Midbrain (tissue), 1 donor: Measurements from ENCODE around the gene PLA2G1B.
"Not testable (repeated sequence)": the region's sequence is repeated elsewhere in the genome, so short reads cannot be mapped to it uniquely, and the experiment has no call there.

ENCODE experiments used
- DNase-seq: peaks from one replicate; lab custom pipeline; 2025; lab: John Stamatoyannopoulos, UW

The PLA2G1B gene

GRCh38 chr12:120358412-120359100 is 31.0 kb upstream of the PLA2G1B start:
- DNase-seq, result no peak

DNA sequence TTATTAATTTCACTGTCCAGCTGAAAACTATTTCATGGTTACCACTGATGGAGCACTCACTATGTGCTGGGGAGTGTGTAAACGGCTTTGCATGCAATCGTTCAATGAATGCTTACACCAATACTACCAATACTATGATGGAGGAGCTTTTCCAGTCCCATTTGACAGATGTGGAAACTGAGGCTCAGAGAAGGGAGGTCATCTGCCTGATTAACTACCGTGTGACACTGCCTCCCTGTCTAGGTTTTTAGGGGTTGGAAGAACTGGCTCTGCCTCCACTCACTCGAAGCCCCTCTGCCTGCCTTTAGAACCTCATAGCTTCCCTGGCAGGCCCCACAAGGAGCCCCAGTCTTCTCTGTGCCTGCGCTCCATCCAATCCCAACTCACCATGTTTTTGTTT is 29.5 kb upstream of the PLA2G1B start:
- DNase-seq, result no peak

DNA sequence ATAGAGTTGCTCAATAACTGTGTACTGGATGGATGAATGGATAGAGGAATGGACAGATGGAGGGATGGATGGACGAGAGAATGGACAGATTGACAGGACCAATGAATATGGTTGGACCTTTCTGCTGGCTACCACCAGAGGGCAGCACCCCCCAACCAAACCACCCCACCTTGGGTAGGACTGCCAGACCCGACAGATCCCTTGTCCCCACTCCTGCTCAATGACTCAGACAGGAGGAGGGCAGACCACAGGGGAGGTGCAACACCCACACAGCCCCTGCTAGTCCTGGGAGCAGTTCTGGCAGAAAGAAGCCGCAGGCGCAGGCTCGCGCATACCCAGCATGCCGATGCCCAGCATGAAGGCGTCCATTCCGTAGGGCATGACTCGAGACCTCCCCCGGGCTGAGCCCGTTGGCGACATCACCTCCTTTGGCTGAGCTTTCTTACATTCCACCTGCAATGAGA is 29.0 kb upstream of the PLA2G1B start:
- DNase-seq, result peak; percentile 72

GRCh38 chr12:120353556-120354317 is 26.2 kb upstream of the PLA2G1B start:
- DNase-seq, result no peak

DNA sequence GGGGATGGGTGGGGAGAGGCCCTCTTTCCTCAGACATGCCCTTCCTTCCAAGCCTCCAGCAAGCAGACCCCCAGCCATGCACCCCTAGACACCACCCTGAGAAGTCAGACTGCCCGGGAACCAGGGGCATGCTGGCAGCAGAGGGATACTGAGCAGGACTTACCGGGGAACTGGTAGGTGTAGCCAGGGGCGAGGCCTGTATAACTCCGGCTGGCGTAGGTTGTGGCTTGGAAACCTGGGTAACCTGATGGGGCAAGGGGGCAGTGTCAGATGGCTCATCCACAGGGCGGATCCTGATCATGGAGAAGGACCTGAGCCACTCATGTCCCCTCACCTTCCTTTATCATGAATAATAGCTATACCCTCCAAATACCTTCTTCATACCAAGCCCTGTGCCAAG is 25.6 kb upstream of the PLA2G1B start:
- no peak for DNase-seq

- DNase-seq, result no peak
These were observed 24.5 kb upstream of the PLA2G1B start for GRCh38 chr12:120352117-120352516.

GRCh38 chr12:120350576-120351350 is 23.2 kb upstream of the PLA2G1B start:
- peak; percentile 26 for DNase-seq

DNA sequence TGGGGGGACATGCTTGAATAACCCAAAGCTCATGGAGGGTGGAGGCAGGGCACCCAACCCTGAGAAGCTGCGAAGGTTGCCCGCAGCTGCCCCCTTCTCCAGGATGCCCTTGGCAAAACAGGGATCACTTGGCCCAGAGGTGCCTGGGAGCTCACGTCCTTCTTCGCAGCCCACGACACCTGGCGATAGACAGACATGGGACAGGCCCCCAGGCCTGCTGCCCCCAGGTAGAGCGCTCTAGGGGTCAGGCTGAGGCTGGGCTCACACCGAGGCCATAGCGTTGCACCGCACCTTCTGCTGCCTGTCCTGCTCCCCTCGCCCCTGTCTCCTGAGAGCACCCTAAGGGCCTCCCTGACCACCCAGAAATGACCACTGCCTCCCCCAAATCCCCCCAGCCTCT is 20.2 kb upstream of the PLA2G1B start:
- no peak for DNase-seq

DNA sequence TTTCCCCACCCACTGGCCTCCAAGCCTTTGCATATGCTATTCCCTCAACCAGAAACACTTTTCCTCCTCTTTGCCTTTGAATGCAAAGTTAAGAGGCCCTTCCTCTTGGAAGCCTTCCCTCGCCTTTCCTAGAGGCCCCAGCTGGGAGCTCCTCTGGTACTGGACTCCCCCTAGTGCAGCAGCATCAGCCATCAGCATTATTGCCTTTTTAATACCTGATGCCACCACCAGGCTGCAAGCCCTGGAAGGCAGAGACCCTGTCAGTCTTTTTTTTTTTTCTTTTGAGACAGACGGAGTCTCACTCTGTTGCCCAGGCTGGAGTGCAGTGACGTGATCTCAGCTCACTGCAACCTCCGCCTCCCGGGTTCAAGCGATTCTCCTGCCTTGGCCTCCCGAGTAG is 19.1 kb upstream of the PLA2G1B start:
- DNase-seq, result no peak

DNA sequence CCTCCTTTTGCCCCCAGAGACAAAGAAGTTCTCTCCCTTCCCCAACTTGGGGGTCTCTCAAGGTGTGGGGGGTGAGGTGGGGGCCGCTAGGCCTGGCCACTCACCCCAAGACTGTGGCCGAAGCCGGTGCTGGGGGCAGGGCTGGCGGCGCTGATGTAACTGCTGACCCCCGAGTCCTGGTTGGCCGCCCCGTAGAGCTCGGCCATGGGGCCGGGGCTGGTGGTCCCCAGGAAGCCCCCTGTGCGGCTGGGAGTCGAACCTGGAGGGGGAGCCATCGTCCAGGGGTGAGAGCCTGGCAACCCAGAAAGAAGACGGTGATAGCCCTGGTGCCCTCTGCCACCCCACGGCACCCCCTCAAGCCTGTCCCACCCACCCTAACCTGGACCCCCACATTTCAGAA is 18.5 kb upstream of the PLA2G1B start:
- no peak for DNase-seq

GRCh38 chr12:120343692-120344091 is 16.1 kb upstream of the PLA2G1B start:
- no peak for DNase-seq

- DNase-seq, result no peak
These were observed 15.5 kb upstream of the PLA2G1B start for GRCh38 chr12:120343039-120343537.

DNA sequence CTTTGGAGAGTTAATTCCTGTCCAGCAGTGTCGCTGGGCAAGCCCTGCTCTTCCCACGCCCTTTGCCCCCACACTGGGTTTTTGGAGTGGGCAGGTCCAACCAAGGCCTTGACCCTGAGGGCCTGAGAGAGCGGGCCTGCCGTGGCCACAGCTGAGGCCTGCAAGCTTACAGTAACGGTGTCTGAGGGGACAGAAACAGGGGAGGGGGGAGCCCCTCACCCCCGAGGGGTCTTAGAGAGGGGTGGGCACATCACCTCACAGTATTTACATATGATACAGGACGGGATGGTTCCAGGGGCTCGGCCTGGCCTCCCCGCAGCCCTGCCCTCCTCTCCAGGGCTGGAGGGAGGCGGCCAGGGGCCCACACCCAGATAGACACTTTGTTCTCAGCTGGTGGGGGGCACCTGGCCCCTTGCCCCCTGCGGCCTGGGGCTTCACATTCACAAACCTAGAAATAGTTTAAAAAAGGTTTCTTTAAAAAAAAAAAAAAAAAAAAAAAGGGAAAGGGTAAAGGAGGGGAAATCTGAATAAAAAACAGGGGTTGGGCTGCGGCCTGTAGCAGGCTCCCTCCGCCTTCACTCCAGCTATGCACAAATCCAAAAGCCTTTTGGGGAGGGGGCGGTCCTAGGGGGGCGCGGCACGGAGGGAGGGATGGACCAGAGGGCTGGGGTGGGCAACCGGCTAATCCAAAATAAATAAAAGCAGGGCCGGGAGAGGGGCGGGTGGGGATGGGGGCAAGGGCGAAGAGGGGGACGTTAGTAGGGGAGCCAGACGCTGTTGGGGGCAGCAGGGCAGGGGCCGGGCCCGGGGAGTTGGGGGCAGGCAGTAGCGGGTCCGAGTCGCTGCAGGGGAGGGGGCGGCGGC is 14.8 kb upstream of the PLA2G1B start:
- no peak for DNase-seq

GRCh38 chr12:120339256-120339655 is 11.7 kb upstream of the PLA2G1B start:
- no peak for DNase-seq

DNA sequence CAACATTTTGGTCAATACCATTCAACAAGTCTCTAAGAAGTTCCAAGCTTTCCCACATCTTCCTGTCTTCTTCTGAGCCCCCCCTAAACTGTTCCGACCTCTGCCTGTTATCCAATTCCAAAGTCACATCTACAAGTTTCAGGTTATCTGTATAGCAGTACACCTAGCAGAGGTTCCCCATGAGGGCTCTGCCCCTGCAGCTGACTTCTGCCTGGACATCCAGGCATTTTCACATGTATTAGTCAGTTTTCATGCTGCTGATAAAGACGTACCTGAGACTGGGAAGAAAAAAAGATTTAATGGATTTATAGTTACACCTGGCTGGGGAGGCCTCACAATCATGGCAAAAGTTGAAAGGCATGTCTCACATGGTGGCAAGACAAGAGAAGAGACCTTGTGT is 10.2 kb upstream of the PLA2G1B start:
- DNase-seq, result no peak

DNA sequence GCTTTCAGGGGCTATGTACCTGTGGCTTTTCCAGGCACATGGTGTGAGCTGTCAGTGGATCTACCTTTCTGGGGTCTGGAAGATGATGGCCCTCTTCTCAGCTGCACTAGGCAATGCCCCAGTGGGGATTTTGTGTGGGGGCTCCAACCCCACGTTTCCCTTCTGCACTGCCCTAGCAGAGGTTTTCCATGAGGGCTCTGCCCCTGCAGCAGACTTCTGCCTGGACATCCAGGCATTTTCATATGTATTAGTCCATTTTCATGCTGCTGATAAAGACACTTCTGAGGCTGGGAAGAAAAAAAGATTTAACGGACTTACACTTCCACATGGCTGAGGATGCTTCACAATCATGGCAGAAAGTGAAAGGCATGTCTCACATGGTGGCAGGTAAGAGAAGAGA is 8.8 kb upstream of the PLA2G1B start:
- DNase-seq, result not testable (repeated sequence)

- DNase-seq, result peak; percentile 21
These were observed 7.9 kb upstream of the PLA2G1B start for GRCh38 chr12:120335447-120335846.

DNA sequence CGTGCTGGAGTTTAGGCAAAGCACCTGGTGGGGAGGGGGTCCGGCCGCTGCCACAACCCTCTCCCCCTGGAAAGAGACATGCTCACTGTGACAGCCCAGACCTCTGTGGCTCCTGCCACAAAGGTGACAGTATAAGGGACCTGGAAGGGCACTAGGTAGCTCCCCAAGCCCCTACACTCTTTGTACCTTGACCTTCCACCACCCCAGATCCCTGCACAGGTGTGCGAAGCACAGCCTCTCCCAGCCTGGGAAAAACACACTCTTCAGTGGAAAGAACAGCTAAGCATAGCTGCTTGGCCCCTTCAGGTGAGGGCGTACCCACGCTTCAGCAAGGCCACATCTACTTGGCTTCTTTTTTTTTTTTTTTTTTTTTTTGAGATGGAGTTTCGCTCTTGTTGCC is 4.9 kb upstream of the PLA2G1B start:
- DNase-seq, result no peak

- no peak for DNase-seq
These were observed 4.5 kb upstream of the PLA2G1B start for GRCh38 chr12:120332041-120332440.

DNA sequence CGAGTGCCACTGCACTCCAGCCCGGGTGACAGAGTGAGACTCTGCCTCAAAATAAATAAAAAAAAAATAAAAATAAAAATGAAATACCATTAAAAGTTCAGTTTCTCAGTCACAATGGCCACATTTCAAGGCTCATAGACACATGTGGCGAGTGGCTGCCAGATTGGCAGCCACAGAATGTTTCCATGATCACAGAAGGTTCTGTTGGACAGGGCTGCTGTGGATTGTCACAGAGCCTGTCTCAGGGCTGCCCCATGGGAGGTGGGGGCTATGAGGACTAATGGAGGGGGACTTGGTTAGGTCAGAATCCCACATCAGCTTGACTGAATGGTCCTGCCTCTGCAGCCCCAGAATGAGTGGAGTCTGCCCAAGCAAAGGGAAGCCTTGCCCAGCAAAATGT is 3.8 kb upstream of the PLA2G1B start:
- DNase-seq, result no peak

DNA sequence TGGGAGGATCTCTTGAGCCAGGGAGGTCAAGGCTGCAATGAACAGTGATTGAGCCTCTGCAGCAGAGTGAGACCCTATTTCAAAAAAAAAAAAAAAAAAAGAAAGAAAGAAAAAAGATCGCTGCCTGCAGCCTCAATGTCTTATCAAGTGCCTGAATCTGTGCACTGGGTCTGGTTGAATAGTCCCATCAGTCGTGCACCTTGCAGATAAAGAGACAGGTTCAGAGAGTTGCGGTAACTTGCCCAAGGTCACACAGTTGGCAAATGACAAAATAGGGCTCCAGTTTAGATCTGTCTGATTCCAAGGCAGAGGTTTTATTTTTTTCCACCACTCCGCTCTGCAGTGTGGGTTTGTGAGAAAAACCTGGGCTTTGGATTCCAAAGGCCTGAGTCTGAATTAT is 649 bp upstream of the PLA2G1B start:
- no peak for DNase-seq
